A549 (cell line): ENCODE data around the gene POT1. TPM values are rescaled to one million over a fixed set of nuclear protein-coding genes. Genes with fewer than 3 reads are reported as not detected.

Experiments used
- ATAC-seq, 2 experiments: fragments of 200-7000 bp in 1 of 2; fragments of >200 bp in 1 of 2; cut with Nextera tagmentation in 1 of 2; cut with Tn5 transposase in 1 of 2; 3 replicates each; pipeline versions ENCODE4 v1.8.0 to v1.9.1; 2018 to 2020; ENCODE audit warnings: mild to moderate bottlenecking in 1 of 2, moderate library complexity in 1 of 2
- CTCF ChIA-PET: fragments of 300-600 bp; sonication (Branson Sonifier 250); formaldehyde crosslinking; extraction: SDS; loops from one replicate; lab custom pipeline; 2021; ENCODE audit warnings: antibody characterized with exemption, inconsistent platforms; lab: Yijun Ruan, JAX
- POLR2A ChIA-PET: fragments of 350-600 bp; formaldehyde crosslinking; extraction: SDS; loops from one replicate; lab custom pipeline; 2021; ENCODE audit warnings: antibody characterized with exemption, inconsistent platforms; lab: Yijun Ruan, JAX
- DNase-seq, 2 experiments: peaks; one replicate each; pipeline versions ENCODE4 v3.0.0 to v3.0.0-alpha.2; 2011 to 2016; ENCODE audit warnings: low read depth in 1 of 2, low spot score in 1 of 2
- FAIRE-seq: peaks from 2 replicates; lab custom pipeline; 2011; peaks lifted over from hg19 to GRCh38; lab: Jason Lieb, UNC
- H3K27ac ChIP-seq, 2 experiments: fragments of >200 bp; sonication (Bioruptor Twin); formaldehyde crosslinking; 3 replicates each; pipeline ENCODE4 v1.5.1; 2016 to 2017
- H3K4me1 ChIP-seq: fragments of >200 bp; sonication (Bioruptor Twin); formaldehyde crosslinking; 3 replicates; pipeline ENCODE4 v1.6.1; 2016
- H3K4me2 ChIP-seq: fragments of >200 bp; sonication (Bioruptor Twin); formaldehyde crosslinking; 3 replicates; pipeline ENCODE4 v1.6.1; 2016
- H3K4me3 ChIP-seq: fragments of >200 bp; sonication (Bioruptor Twin); formaldehyde crosslinking; 3 replicates; pipeline ENCODE4 v1.5.1; 2016
- H3K9me3 ChIP-seq: fragments of >200 bp; sonication (Bioruptor Twin); formaldehyde crosslinking; 3 replicates; pipeline ENCODE4 v1.6.1; 2016
- ATOH8 ChIP-seq: fragments of 250-450 bp; sonication (Bioruptor Pico); IDR thresholded peaks from 2 replicates; pipeline ENCODE4 v1.5.0; 2020; ENCODE audit warnings: low read depth, mild to moderate bottlenecking, moderate library complexity
- CBX2 ChIP-seq: fragments of 200-600 bp; sonication (generic); IDR thresholded peaks from 2 replicates; pipeline ENCODE4 v1.6.1; 2016; ENCODE audit warnings: low read depth, mild to moderate bottlenecking, borderline replicate concordance
- CHD2 ChIP-seq: fragments of 150-350 bp; IDR thresholded peaks from 2 replicates; pipeline ENCODE4 v1.6.1; 2014; ENCODE audit warnings: low read length; ENCODE audit not compliant: partially characterized antibody
- CHD4 ChIP-seq: fragments of 200-600 bp; sonication (generic); IDR thresholded peaks from 2 replicates; pipeline ENCODE4 v1.6.1; 2016; ENCODE audit warnings: antibody characterized with exemption, mild to moderate bottlenecking, borderline replicate concordance
- CTCF ChIP-seq: fragments of >200 bp; sonication (Bioruptor Twin); formaldehyde crosslinking; IDR thresholded peaks from 3 replicates; pipeline ENCODE4 v1.5.1; 2016
- EHF ChIP-seq: fragments of 250-450 bp; sonication (Bioruptor Pico); IDR thresholded peaks from 2 replicates; pipeline ENCODE4 v1.5.0; 2020; ENCODE audit warnings: mild to moderate bottlenecking
- EHMT2 ChIP-seq: fragments of 200-600 bp; sonication (generic); IDR thresholded peaks from 2 replicates; pipeline ENCODE4 v1.6.1; 2016; ENCODE audit warnings: antibody characterized with exemption, low read depth, mild to moderate bottlenecking, moderate library complexity
- ELK1 ChIP-seq: fragments of 150-350 bp; IDR thresholded peaks from 2 replicates; pipeline ENCODE4 v1.6.1; 2014; ENCODE audit warnings: low read depth, mild to moderate bottlenecking, low read length
- EP300 ChIP-seq, 2 experiments: fragments of >200 bp; sonication (Bioruptor Twin); formaldehyde crosslinking; IDR thresholded peaks; 2 replicates in 1 of 2; 3 replicates in 1 of 2; pipeline ENCODE4 v1.6.1; 2016 to 2017
- ESRRA ChIP-seq: fragments of 150-350 bp; IDR thresholded peaks from 2 replicates; pipeline ENCODE4 v1.6.1; 2014; ENCODE audit warnings: mild to moderate bottlenecking, low read length, borderline replicate concordance
- FOSB ChIP-seq: fragments of 250-450 bp; sonication (Bioruptor Pico); IDR thresholded peaks from 2 replicates; pipeline ENCODE4 v1.5.0; 2020; ENCODE audit warnings: mild to moderate bottlenecking, moderate library complexity
- HES2 ChIP-seq: fragments of >200 bp; sonication (Bioruptor Twin); formaldehyde crosslinking; IDR thresholded peaks from 2 replicates; pipeline ENCODE4 v1.6.1; 2016
- HOXA7 ChIP-seq: fragments of 250-450 bp; sonication (Bioruptor Pico); IDR thresholded peaks from 2 replicates; pipeline ENCODE4 v1.5.0; 2020; ENCODE audit warnings: mild to moderate bottlenecking, moderate library complexity
- HOXB5 ChIP-seq: fragments of 250-450 bp; sonication (Bioruptor Pico); IDR thresholded peaks from 2 replicates; pipeline ENCODE4 v1.5.0; 2020; ENCODE audit warnings: mild to moderate bottlenecking, moderate library complexity
- JUN ChIP-seq, 2 experiments: fragments of >200 bp; sonication (Bioruptor Twin); formaldehyde crosslinking; IDR thresholded peaks; 2 replicates in 1 of 2; 3 replicates in 1 of 2; pipeline ENCODE4 v1.6.1; 2016 to 2017
- JUNB ChIP-seq: fragments of >200 bp; sonication (Bioruptor Twin); formaldehyde crosslinking; IDR thresholded peaks from 2 replicates; pipeline ENCODE4 v1.6.1; 2016
- MAFK ChIP-seq: fragments of 450-650 bp; IDR thresholded peaks from 2 replicates; pipeline ENCODE4 v1.6.1; 2014; ENCODE audit not compliant: partially characterized antibody
- MAZ ChIP-seq: fragments of 150-350 bp; IDR thresholded peaks from 2 replicates; pipeline ENCODE4 v1.6.1; 2014; ENCODE audit warnings: antibody characterized with exemption, low read depth, low read length, borderline replicate concordance
- NFE2L2 ChIP-seq: fragments of 150-350 bp; conservative IDR thresholded peaks from 2 replicates; pipeline ENCODE4 v1.6.1; 2014; ENCODE audit warnings: low read length
- NPAS2 ChIP-seq: fragments of 250-450 bp; sonication (Bioruptor Pico); IDR thresholded peaks from 2 replicates; pipeline ENCODE4 v1.8.0; 2022; ENCODE audit warnings: mild to moderate bottlenecking, moderate library complexity, borderline replicate concordance
- NR3C1 ChIP-seq: fragments of >200 bp; sonication (Bioruptor Twin); formaldehyde crosslinking; IDR thresholded peaks from 3 replicates; pipeline ENCODE4 v1.6.1; 2017
- PHF8 ChIP-seq: fragments of 200-600 bp; sonication (generic); IDR thresholded peaks from 2 replicates; pipeline ENCODE4 v1.6.1; 2016; ENCODE audit warnings: low read depth, mild to moderate bottlenecking, antibody characterized with exemption, moderate library complexity, borderline replicate concordance
- POLR2A ChIP-seq: IDR thresholded peaks from 2 replicates; pipeline ENCODE4 v1.6.1; 2012; ENCODE audit warnings: mild to moderate bottlenecking, low read length
- RAD21 ChIP-seq, 2 experiments: fragments of >200 bp in 1 of 2; sonication (Bioruptor Twin) in 1 of 2; formaldehyde crosslinking in 1 of 2; IDR thresholded peaks in 1 of 2; conservative IDR thresholded peaks in 1 of 2; 2 replicates in 1 of 2; 3 replicates in 1 of 2; pipeline ENCODE4 v1.6.1; 2012 to 2018; ENCODE audit warnings: inconsistent platforms in 1 of 2
- RARB ChIP-seq: fragments of 250-450 bp; sonication (Bioruptor Pico); IDR thresholded peaks from 2 replicates; pipeline ENCODE4 v1.8.0; 2021; ENCODE audit warnings: mild to moderate bottlenecking, moderate library complexity
- RCOR1 ChIP-seq: fragments of 150-350 bp; IDR thresholded peaks from 2 replicates; pipeline ENCODE4 v1.6.1; 2014; ENCODE audit warnings: antibody characterized with exemption, low read length, low read depth
- REST ChIP-seq: fragments of 200-600 bp; sonication (generic); IDR thresholded peaks from 2 replicates; pipeline ENCODE4 v1.6.1; 2016; ENCODE audit warnings: antibody characterized with exemption, mild to moderate bottlenecking, moderate library complexity
- RFX5 ChIP-seq: fragments of 450-650 bp; IDR thresholded peaks from 2 replicates; pipeline ENCODE4 v1.7.1; 2014; ENCODE audit warnings: antibody characterized with exemption, mild to moderate bottlenecking, moderate library complexity
- ZFP36 ChIP-seq: fragments of 450-650 bp; IDR thresholded peaks from 2 replicates; pipeline ENCODE4 v1.6.1; 2014; ENCODE audit warnings: borderline replicate concordance; ENCODE audit not compliant: partially characterized antibody
- ZNF302 ChIP-seq: fragments of 250-450 bp; sonication (Bioruptor Pico); IDR thresholded peaks from 2 replicates; pipeline ENCODE4 v1.9.0; 2021; ENCODE audit warnings: inconsistent platforms, mild to moderate bottlenecking, moderate library complexity
- ZSCAN20 ChIP-seq: fragments of 250-450 bp; sonication (Bioruptor Pico); IDR thresholded peaks from 2 replicates; pipeline ENCODE4 v1.8.0; 2022; ENCODE audit warnings: mild to moderate bottlenecking, moderate library complexity
- WGBS: methylation state at CpG from one replicate; pipeline ENCODE4 v1.1.6; 2017; ENCODE audit errors: missing lambda C conversion rate; 5-methylcytosine and 5-hydroxymethylcytosine counted together
- polyA plus RNA-seq, 4 experiments: library from polyadenylated mRNA; depleted of rRNA in 3 of 4; stranded (reverse); fragments of >200 nt; fragmentation: RNase III in 1 of 4; extraction: RNeasy Plus Mini Kit Qiagen cat#74134 plus additional on column Dnase treatment in 1 of 4; gene quantifications; 2 replicates in 3 of 4; 3 replicates in 1 of 4; pipeline ENCODE4 v1.2.3, GENCODE V29; 2011 to 2017

POT1 gene
- polyA plus RNA-seq, 2 of the 4 experiments (the other 2 are of a cell fraction): 21.6 to 56.2 TPM

GRCh38 chr7:124776153-124776552, 153.5 kb downstream of the POT1 start:
- DNase-seq (no peak), FAIRE-seq (no peak), ATAC-seq (no peak)
- H3K4me3 ChIP-seq: no peak overlapping the region
- WGBS: 21% methylated on average over 2 of the region's 2 CpGs
- H3K4me2 ChIP-seq: no peak overlapping the region
- no peaks in the 10 kb centered on the region for H3K9me3 ChIP-seq
- no peak overlapping the region for H3K27ac ChIP-seq
- TF ChIP-seq NR3C1 (no peak), EHF (CRISPR knock-in tag) (no peak), CTCF (no peak), ESRRA (no peak), PHF8 (no peak), RFX5 (no peak), HOXB5 (CRISPR knock-in tag) (no peak), CBX2 (no peak), MAFK (no peak), RAD21 (conservative IDR thresholded peaks at IDR 0.05 in 1 of 2, IDR thresholded peaks at IDR 0.05 in 1 of 2) (no peak), NFE2L2 (no peak), JUNB (no peak), ZFP36 (no peak), MAZ (no peak), RCOR1 (no peak), NPAS2 (CRISPR knock-in tag) (no peak), POLR2A (no peak), HES2 (no peak), CHD4 (no peak)
- H3K4me1 ChIP-seq: no peaks in the 10 kb centered on the region
- CTCF ChIA-PET: interaction anchor here (2.5 kb wide), 1 partner anchor 9 kb away, joined by 10 read pairs; no protein-coding TSS in a partner anchor
- POLR2A ChIA-PET: no interaction called here

- ATAC-seq (no peak), FAIRE-seq (no peak), DNase-seq (no peak)
- no peaks in the 10 kb centered on the region for H3K9me3 ChIP-seq
- no peak overlapping the region for H3K27ac ChIP-seq
- no peak overlapping the region for H3K4me2 ChIP-seq
- ChIA-PET POLR2A (no interaction called here), CTCF (interaction anchor here (2.5 kb wide), 1 partner anchor 10 kb away, joined by 10 read pairs; no protein-coding TSS in a partner anchor)
- no peaks in the 10 kb centered on the region for H3K4me1 ChIP-seq
- H3K4me3 ChIP-seq: no peak overlapping the region
- TF ChIP-seq ELK1: no peak
- no peak for TF ChIP-seq CHD2
- no peak for TF ChIP-seq FOSB (CRISPR knock-in tag)
- no peak for TF ChIP-seq EHMT2
- no peak for TF ChIP-seq JUN (IDR thresholded peaks at IDR 0.05)
- TF ChIP-seq RARB (CRISPR knock-in tag): no peak
- TF ChIP-seq ESRRA: no peak
- no peak for TF ChIP-seq ATOH8 (CRISPR knock-in tag)
- TF ChIP-seq MAFK: no peak
- no peak for TF ChIP-seq HES2
- TF ChIP-seq ZSCAN20 (CRISPR knock-in tag): no peak
- TF ChIP-seq HOXA7: no peak
- no peak for TF ChIP-seq ZNF302 (CRISPR knock-in tag)
- TF ChIP-seq REST: no peak
- no peak for TF ChIP-seq JUNB
- no peak for TF ChIP-seq EP300 (IDR thresholded peaks at IDR 0.05)
Observed at GRCh38 chr7:124775422-124775821, 154.2 kb downstream of the POT1 start.
